OCI-LY3 (cell line): ENCODE data around the gene CHMP3.
"Not testable (repeated sequence)": the region's sequence is repeated elsewhere in the genome, so short reads cannot be mapped to it uniquely, and the experiment has no call there.

ENCODE experiments used
- H2AFZ ChIP-seq: fragments of 200-600, 300-600 bp; shearing (Covaris generic); 2 replicates; pipeline ENCODE4 v1.6.0; 2014; ENCODE audit warnings: antibody characterized with exemption, low read depth, low read length
- H3K27ac ChIP-seq: fragments of 200-600, 300-600 bp; sonication (generic); 2 replicates; pipeline ENCODE4 v1.5.1; 2014; ENCODE audit warnings: mild to moderate bottlenecking, low read length, moderate library complexity, mixed read lengths
- H3K27me3 ChIP-seq: fragments of 200-600, 300-600 bp; sonication (generic); 2 replicates; pipeline ENCODE4 v1.6.1; 2014; ENCODE audit warnings: low read depth, low read length, mixed read lengths
- H3K36me3 ChIP-seq: fragments of 200-600, 300-600 bp; sonication (generic); replicated peaks from 2 replicates; pipeline ENCODE3; 2014; ENCODE audit warnings: low read depth, low read length, mixed read lengths
- H3K4me1 ChIP-seq: fragments of 300-600, 200-600 bp; sonication (generic); 2 replicates; pipeline ENCODE4 v1.6.1; 2014; ENCODE audit warnings: low read length, mixed read lengths
- H3K4me2 ChIP-seq: fragments of 200-600, 300-600 bp; sonication (generic); 2 replicates; pipeline ENCODE4 v1.6.1; 2014; ENCODE audit warnings: low read length, mixed read lengths
- H3K4me3 ChIP-seq: fragments of 300-600, 200-600 bp; sonication (generic); 2 replicates; pipeline ENCODE4 v1.5.1; 2014; ENCODE audit warnings: antibody characterized with exemption, mild to moderate bottlenecking, low read length, moderate library complexity
- H3K79me2 ChIP-seq: fragments of 300-600, 200-600 bp; shearing (Covaris generic); 2 replicates; pipeline ENCODE4 v1.6.1; 2014; ENCODE audit warnings: mild to moderate bottlenecking, low read length, mixed read lengths
- H3K9ac ChIP-seq: fragments of 300-600, 200-600 bp; shearing (Covaris generic); 2 replicates; pipeline ENCODE4 v1.6.0; 2014; ENCODE audit warnings: mild to moderate bottlenecking, low read length, moderate library complexity
- H3K9me3 ChIP-seq: fragments of 200-600, 300-600 bp; shearing (Covaris generic); 2 replicates; pipeline ENCODE4 v1.6.1; 2014; ENCODE audit warnings: low read length, mixed read lengths; ENCODE audit not compliant: insufficient read depth
- H4K20me1 ChIP-seq: fragments of 200-600, 300-600 bp; sonication (generic); 2 replicates; pipeline ENCODE4 v1.6.1; 2016; ENCODE audit warnings: low read length, mixed read lengths; ENCODE audit not compliant: insufficient read depth
- CTCF ChIP-seq: fragments of 200-600, 300-600 bp; sonication (generic); IDR thresholded peaks from 2 replicates; pipeline ENCODE4 v1.5.1; 2014; ENCODE audit warnings: antibody characterized with exemption, low read length, low read depth
- EZH2phosphoT487 ChIP-seq: fragments of 200-600 bp; shearing (Covaris generic); IDR thresholded peaks from 2 replicates; pipeline ENCODE4 v1.6.1; 2018; ENCODE audit warnings: antibody characterized with exemption, mixed run types, low read depth

CHMP3 gene

GRCh38 chr2:86598966-86599365 is 35.7 kb upstream of the CHMP3 start:
- no peak overlapping the region for H3K27ac ChIP-seq
- no peak overlapping the region for H2AFZ ChIP-seq
- H3K9me3 ChIP-seq = no peaks in the 10 kb centered on the region
- peaks cover 3% of the 10 kb centered on the region for H3K36me3 ChIP-seq
- no peaks in the 10 kb centered on the region for H3K79me2 ChIP-seq
- no peak overlapping the region for H3K9ac ChIP-seq
- no peaks in the 10 kb centered on the region for H3K27me3 ChIP-seq
- TF ChIP-seq EZH2phosphoT487 = no peak
- TF ChIP-seq CTCF = no peak
- H3K4me1 ChIP-seq = no peaks in the 10 kb centered on the region
- no peak overlapping the region for H3K4me3 ChIP-seq
- H3K4me2 ChIP-seq = no peak overlapping the region
- H4K20me1 ChIP-seq = no peaks in the 10 kb centered on the region

- H3K79me2 ChIP-seq = no peaks in the 10 kb centered on the region
- H3K36me3 ChIP-seq = no peaks in the 10 kb centered on the region
- no peaks in the 10 kb centered on the region for H3K9me3 ChIP-seq
- no peak overlapping the region for H3K27ac ChIP-seq
- no peaks in the 10 kb centered on the region for H3K27me3 ChIP-seq
- TF ChIP-seq EZH2phosphoT487 = no peak
- no peak for TF ChIP-seq CTCF
- peaks cover 3% of the 10 kb centered on the region; the same call in 1 of the 2 replicates for H3K4me1 ChIP-seq
- no peak overlapping the region for H3K4me2 ChIP-seq
- H4K20me1 ChIP-seq = no peaks in the 10 kb centered on the region
- no peak overlapping the region for H3K4me3 ChIP-seq
- no peak overlapping the region for H3K9ac ChIP-seq
- no peak overlapping the region for H2AFZ ChIP-seq
These were observed 32.9 kb upstream of the CHMP3 start for GRCh38 chr2:86596118-86596517.

GRCh38 chr2:86593266-86593665 is 30.0 kb upstream of the CHMP3 start:
- no peak overlapping the region for H3K27ac ChIP-seq

GRCh38 chr2:86592547-86593230 is 29.4 kb upstream of the CHMP3 start:
- Histone ChIP-seq H3K4me2 (no peak overlapping the region), H3K79me2 (no peaks in the 10 kb centered on the region), H3K4me3 (no peak overlapping the region), H3K9ac (no peak overlapping the region), H3K27ac (no peak overlapping the region), H3K27me3 (no peaks in the 10 kb centered on the region), H2AFZ (no peak overlapping the region), H3K9me3 (no peaks in the 10 kb centered on the region), H3K4me1 (peaks cover 3% of the 10 kb centered on the region; the same call in 1 of the 2 replicates), H3K36me3 (no peaks in the 10 kb centered on the region), H4K20me1 (no peaks in the 10 kb centered on the region)
- TF ChIP-seq CTCF (no peak), EZH2phosphoT487 (no peak)

More at GRCh38 chr2:86593266-86593665, 30.0 kb upstream of the CHMP3 start:
- H3K27me3 ChIP-seq = no peaks in the 10 kb centered on the region
- no peak overlapping the region for H3K9ac ChIP-seq
- H3K4me1 ChIP-seq = peaks cover 3% of the 10 kb centered on the region; the same call in 1 of the 2 replicates
- no peak overlapping the region for H3K4me3 ChIP-seq
- no peaks in the 10 kb centered on the region for H3K36me3 ChIP-seq
- H3K9me3 ChIP-seq = no peaks in the 10 kb centered on the region
- no peak overlapping the region for H3K4me2 ChIP-seq
- TF ChIP-seq CTCF (no peak), EZH2phosphoT487 (no peak)
- no peaks in the 10 kb centered on the region for H3K79me2 ChIP-seq
- no peak overlapping the region for H2AFZ ChIP-seq
- H4K20me1 ChIP-seq = no peaks in the 10 kb centered on the region

- not testable (repeated sequence) for H3K4me3 ChIP-seq, H3K9me3 ChIP-seq, H3K79me2 ChIP-seq
These were observed 26.5 kb upstream of the CHMP3 start for GRCh38 chr2:86589701-86590100.

More at GRCh38 chr2:86589701-86590100, 26.5 kb upstream of the CHMP3 start:
- H3K27ac ChIP-seq, H4K20me1 ChIP-seq, H2AFZ ChIP-seq, H3K4me1 ChIP-seq, H3K4me2 ChIP-seq, H3K36me3 ChIP-seq, H3K27me3 ChIP-seq, H3K9ac ChIP-seq: not testable (repeated sequence)
